RWPE1 (cell line): ENCODE results near the gene CNTN5.

Source experiments
- CTCF ChIA-PET: fragments of 350-600 bp; sonication (Branson Sonifier 250); formaldehyde crosslinking; extraction: SDS; loops from one replicate; lab custom pipeline; 2021; lab: Yijun Ruan, JAX
- POLR2A ChIA-PET: fragments of 400-600 bp; formaldehyde crosslinking; extraction: SDS; loops from one replicate; lab custom pipeline; 2020; ENCODE audit warnings: antibody characterized with exemption; ENCODE audit not compliant: low non-redundant PET; lab: Yijun Ruan, JAX
- DNase-seq: peaks from one replicate; pipeline ENCODE4 v3.0.0; 2012; ENCODE audit warnings: low spot score
- H3K27ac ChIP-seq: fragments of 450-650 bp; 2 replicates; pipeline ENCODE4 v1.5.1; 2017
- TF ChIP-seq, protein P1 (sequence below): fragments of 450-650 bp; conservative IDR thresholded peaks from 2 replicates; pipeline ENCODE4 v1.5.1; 2017; ENCODE audit warnings: low read depth, mild to moderate bottlenecking

CNTN5 gene

DNA sequence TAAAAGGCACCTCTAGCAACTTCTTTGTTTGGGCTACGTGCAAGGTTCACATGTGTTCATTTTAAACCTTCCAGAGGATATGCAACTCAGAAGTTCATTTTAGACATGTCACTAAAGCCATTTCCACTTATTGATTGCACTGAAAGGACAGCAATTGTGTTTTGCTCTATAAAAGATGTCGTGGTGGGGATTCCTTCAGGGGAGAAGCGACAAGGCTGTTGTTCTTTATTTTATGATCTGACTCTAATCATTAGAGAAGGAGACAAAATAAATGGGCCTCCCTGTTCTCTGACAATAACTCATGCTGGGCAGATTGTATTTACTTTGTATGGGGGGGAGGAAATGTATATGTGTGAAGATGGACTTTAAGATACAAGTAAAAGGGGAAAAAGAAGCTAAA, 1296.2 kb downstream of the CNTN5 start:
- TF ChIP-seq, protein P1, sequence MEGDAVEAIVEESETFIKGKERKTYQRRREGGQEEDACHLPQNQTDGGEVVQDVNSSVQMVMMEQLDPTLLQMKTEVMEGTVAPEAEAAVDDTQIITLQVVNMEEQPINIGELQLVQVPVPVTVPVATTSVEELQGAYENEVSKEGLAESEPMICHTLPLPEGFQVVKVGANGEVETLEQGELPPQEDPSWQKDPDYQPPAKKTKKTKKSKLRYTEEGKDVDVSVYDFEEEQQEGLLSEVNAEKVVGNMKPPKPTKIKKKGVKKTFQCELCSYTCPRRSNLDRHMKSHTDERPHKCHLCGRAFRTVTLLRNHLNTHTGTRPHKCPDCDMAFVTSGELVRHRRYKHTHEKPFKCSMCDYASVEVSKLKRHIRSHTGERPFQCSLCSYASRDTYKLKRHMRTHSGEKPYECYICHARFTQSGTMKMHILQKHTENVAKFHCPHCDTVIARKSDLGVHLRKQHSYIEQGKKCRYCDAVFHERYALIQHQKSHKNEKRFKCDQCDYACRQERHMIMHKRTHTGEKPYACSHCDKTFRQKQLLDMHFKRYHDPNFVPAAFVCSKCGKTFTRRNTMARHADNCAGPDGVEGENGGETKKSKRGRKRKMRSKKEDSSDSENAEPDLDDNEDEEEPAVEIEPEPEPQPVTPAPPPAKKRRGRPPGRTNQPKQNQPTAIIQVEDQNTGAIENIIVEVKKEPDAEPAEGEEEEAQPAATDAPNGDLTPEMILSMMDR: no peak
- CTCF ChIA-PET: interaction anchor here (0.7 kb wide), 1 partner anchor 207 kb away, joined by 4 read pairs; no protein-coding TSS in a partner anchor
- POLR2A ChIA-PET: no interaction called here

GRCh38 chr11:100319691-100320090, 1298.9 kb downstream of the CNTN5 start:
- TF ChIP-seq, protein P1: no peak
- CTCF ChIA-PET: no interaction called here
- H3K27ac ChIP-seq: no peak overlapping the region
- no peak for DNase-seq
- POLR2A ChIA-PET: no interaction called here

More for the DNA sequence above, 1296.2 kb downstream of the CNTN5 start:
- DNase-seq: no peak
- no peak overlapping the region for H3K27ac ChIP-seq

- POLR2A ChIA-PET: no interaction called here
- TF ChIP-seq, protein P1: no peak
- CTCF ChIA-PET: interaction anchor here (0.9 to 1.1 kb wide), 3 partner anchors 11 to 248 kb away, joined by 3 to 6 read pairs (median 4); no protein-coding TSS in a partner anchor
- no peak overlapping the region for H3K27ac ChIP-seq
- DNase-seq: peak; percentile 48
These were observed 1308.0 kb downstream of the CNTN5 start for GRCh38 chr11:100328626-100329340.

DNA sequence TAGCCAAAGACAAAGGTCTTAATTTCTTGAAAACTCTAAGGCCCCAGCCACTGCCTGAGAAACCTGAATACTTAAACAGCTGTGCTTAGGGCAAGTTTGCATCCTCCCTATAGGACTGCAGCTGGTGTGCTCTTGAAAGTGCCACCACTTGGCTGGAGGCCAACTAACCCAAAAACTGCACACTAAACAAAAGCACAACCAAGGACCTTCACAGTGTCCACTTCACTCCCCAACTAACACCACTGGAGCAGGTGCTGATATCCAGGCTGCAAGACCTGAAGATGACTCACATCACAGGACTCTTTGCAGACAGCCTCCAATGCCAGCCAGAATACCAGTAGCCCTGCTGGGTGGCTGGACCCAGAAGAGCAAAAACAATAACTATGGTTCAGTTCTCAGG, 1308.6 kb downstream of the CNTN5 start:
- peak; percentile 5 for DNase-seq
- no peak overlapping the region for H3K27ac ChIP-seq
- ChIA-PET POLR2A (no interaction called here), CTCF (interaction anchor here (0.9 to 1.1 kb wide), 2 partner anchors 11 to 247 kb away, joined by 3 to 6 read pairs; no protein-coding TSS in a partner anchor)
- TF ChIP-seq, protein P1: no peak

DNA sequence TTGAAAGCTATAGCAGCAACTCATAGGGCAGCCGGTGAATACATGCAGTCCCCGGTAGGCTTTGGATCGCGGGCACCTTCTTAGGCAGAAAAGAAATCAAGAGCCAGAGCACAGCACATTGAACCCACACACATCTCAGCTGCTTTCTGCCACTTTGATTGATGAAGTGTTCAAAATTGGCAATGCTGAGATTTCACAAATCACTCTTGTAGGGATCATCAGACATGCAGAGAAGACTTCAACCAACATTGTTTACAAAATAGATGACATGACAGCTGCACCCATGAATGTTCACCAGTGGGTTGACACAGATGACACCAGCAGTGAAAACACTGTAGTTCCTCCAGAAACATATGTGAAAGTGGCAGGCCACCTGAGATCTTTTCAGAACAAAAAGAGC, 1316.1 kb downstream of the CNTN5 start:
- no peak for DNase-seq
- no peak overlapping the region for H3K27ac ChIP-seq
- CTCF ChIA-PET: no interaction called here
- POLR2A ChIA-PET: no interaction called here
- TF ChIP-seq, protein P1: no peak

GRCh38 chr11:100338144-100338840, 1317.5 kb downstream of the CNTN5 start:
- ChIA-PET CTCF (no interaction called here), POLR2A (no interaction called here)
- TF ChIP-seq, protein P1: no peak
- no peak overlapping the region for H3K27ac ChIP-seq
- no peak for DNase-seq
